Measurements from ENCODE around the gene TSLP.

GRCh38 chr5:111126896-111127295 is 55.4 kb downstream of the TSLP start:
- TF ChIP-seq CTCF (IDR thresholded peaks at IDR 0.05) (no peak), POLR2A (IDR thresholded peaks at IDR 0.05) (no peak)

All from breast epithelium (tissue), 3 donors.